ENCODE measurements around the gene PLCB4.
"Not testable (repeated sequence)": the region's sequence is repeated elsewhere in the genome, so short reads cannot be mapped to it uniquely, and the experiment has no call there.

The PLCB4 gene

DNA sequence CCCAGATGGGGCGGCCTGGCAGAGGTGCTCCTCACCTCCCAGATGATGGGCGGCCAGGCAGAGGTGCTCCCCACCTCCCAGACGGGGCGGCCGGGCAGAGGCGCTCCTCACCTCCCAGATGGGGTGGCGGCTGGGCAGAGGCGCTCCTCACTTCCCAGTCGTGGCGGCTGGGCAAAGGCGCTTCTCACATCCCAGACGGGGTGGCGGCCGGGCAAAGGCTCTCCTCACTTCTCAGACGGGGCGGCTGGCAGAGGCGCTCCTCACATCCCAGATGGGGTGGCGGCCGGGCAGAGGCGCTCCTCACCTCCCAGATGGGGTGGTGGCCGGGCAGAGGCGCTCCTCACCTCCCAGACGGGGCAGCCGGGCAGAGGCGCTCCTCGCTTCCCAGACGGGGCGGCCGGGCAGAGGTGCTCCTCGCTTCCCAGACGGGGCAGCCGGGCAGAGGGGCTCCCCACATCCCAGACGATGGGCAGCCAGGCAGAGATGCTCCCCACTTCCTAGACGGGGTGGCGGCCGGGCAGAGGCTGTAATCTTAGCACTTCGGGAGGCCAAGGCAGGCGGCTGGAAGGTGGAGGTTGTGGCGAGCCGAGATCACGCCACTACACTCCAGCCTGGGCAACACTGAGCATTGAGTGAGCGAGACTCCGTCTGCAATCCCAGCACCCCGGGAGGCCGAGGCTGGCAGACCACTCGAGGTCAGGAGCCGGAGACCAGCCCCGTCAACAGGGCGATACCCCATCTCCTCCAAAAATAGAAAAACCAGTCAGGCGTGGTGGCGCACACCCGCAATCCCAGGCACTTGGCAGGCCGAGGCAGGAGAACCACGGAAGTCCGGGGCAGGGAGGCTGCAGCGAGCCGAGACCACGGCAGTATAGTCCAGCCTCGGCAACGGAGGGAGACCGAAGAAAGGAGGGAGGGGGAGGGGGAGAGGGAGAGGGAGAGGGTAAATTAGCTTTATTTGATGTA lies 316.7 kb downstream of the PLCB4 start:
- H3K4me3 Mint-ChIP-seq, H3K27me3 Mint-ChIP-seq, ATAC-seq, H3K27ac Mint-ChIP-seq, H3K4me1 Mint-ChIP-seq, H3K36me3 Mint-ChIP-seq, H3K9me3 Mint-ChIP-seq: not testable (repeated sequence)

DNA sequence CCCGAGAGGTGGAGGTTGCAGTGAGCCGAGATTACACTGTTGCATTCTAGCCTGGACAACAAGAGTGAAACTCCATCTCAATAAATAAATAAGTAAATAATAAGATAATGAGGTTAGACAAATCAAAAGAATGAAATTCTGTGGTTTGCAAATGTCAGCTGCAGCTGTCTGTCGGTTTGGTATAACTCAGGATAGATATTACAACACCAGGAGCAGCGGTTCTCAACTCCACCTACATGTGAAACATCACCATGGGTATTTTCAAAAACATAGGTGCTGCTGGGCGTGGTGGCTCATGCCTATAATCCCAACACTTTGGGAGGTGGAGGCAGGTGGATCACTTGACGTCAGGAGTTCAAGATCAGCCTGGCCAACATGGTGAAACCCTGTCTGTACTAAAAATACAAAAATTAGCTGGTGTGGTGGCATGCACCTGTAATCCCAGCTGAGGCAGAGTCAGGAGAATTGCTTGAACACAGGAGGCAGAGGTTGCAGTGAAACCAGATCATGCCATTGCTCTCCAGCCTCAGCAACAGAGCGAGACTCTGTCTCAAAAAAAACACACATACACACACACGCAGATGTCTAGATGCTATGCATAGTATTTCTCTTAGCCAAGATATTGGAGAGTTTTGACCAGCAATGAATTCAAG lies 319.4 kb downstream of the PLCB4 start:
- no peak for ATAC-seq
- Mint-ChIP-seq H3K4me1 (no peaks in the 10 kb centered on the region), H3K27ac (no peak overlapping the region), H3K27me3 (peaks cover 8% of the 10 kb centered on the region), H3K9me3 (no peaks in the 10 kb centered on the region), H3K36me3 (no peaks in the 10 kb centered on the region), H3K4me3 (no peak overlapping the region)

DNA sequence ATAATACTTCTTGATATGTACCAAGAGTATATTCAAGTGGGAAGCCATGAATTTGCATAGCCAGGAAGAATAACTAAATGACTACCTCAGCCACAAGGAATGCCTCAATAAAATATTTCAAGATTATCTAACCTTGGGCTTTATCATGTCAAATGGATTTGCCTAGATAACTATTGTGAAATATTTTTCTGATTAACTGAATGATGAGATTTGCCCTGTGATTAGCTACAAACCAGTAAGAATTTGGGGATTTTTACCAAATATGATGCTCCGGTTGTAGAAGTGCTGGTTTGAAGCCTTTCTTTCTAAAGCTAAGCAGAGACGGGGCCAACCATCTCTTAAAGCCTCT lies 319.9 kb downstream of the PLCB4 start:
- H3K27me3 Mint-ChIP-seq: peaks cover 8% of the 10 kb centered on the region
- no peak overlapping the region for H3K27ac Mint-ChIP-seq
- no peak for ATAC-seq
- no peaks in the 10 kb centered on the region for H3K4me1 Mint-ChIP-seq
- no peak overlapping the region for H3K4me3 Mint-ChIP-seq
- H3K36me3 Mint-ChIP-seq: no peaks in the 10 kb centered on the region
- no peaks in the 10 kb centered on the region for H3K9me3 Mint-ChIP-seq

DNA sequence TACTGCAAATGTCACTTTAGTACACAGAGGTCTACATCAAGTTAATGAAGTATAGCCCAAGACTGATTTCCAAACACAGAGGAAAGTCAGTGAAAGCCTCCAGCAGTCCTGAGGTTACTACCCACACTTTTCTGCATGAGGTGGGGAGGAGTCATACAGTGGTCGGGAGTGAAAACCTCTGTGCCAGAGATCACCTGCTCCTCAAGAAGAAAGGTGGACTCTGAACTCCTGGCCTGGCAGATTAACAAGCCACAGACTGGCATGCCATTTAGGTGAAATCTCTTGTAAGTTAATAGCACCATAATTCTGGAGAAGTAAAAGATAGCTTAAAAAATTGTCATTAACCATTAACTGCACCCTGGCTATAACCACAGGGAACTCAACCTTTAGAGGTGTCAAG lies 320.5 kb downstream of the PLCB4 start:
- Mint-ChIP-seq H3K36me3 (no peaks in the 10 kb centered on the region), H3K4me1 (no peaks in the 10 kb centered on the region), H3K4me3 (no peak overlapping the region), H3K27me3 (peaks cover 8% of the 10 kb centered on the region), H3K27ac (no peak overlapping the region), H3K9me3 (no peaks in the 10 kb centered on the region)
- no peak for ATAC-seq

DNA sequence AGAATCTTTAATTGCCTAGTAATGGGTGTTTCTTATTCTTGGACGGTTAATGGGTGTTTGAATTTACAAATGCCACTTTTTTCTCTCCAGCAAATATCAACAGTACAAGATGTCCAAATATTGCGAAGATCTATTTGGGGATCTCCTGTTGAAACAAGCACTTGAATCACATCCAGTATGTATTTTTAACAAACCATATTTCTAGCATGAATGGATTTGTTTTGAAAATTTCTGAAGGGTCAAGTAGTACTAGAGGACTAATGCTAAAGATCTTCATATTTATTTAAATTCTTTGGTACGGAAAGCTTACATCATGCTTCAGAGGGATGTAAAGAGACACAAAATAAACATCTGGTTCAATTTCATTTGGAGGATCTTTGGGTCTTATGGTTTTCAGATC lies 321.6 kb downstream of the PLCB4 start:
- Mint-ChIP-seq H3K4me1 (no peaks in the 10 kb centered on the region), H3K4me3 (no peak overlapping the region), H3K36me3 (no peaks in the 10 kb centered on the region), H3K9me3 (no peaks in the 10 kb centered on the region), H3K27me3 (peaks cover 8% of the 10 kb centered on the region), H3K27ac (no peak overlapping the region)
- no peak for ATAC-seq

DNA sequence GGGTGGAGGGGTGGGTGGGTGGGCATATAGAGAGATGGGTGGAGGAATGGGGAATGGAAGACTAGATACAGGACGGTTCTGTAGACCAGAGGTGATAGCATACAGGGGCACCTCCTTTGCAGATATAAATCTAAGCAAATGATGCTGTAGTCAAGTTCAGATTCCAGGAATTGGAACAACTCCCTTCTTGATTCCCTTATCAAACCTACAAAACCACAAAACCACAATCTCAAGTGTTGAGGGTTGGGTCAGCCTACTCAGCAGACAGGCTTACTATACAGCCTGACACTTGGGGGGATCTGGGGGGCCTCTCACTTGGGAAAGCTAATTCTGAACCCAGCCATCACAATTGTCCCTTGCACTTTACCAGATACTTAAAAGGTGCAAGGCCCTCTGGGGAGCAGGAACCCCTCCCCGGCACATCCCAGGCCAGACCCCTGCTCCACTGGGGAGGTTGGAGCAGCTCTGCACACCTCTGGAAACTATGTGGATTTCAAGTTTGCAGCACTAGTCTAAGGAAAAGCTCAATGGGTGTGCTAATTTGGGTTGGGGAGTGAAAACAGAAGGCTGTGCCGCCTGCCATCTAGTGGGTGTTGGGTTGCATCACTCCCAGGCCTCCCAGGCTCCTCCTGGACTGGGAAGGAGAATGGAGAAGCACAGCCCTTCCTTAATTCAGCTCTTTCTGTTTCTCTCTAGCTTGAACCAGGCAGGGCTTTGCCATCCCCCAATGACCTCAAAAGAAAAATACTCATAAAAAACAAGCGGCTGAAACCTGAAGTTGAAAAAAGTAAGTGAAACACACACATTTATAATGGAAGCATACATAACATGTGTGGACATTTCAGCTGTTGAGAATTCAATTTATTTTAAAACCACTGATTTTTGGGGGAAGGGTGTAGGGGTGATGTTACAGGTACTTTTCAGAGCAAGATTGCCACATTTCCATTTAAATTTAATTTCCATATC lies 324.3 kb downstream of the PLCB4 start:
- Mint-ChIP-seq H3K9me3 (no peaks in the 10 kb centered on the region), H3K4me1 (peaks cover 5% of the 10 kb centered on the region), H3K36me3 (no peaks in the 10 kb centered on the region), H3K4me3 (no peak overlapping the region), H3K27ac (no peak overlapping the region), H3K27me3 (peaks cover 8% of the 10 kb centered on the region)
- no peak for ATAC-seq

DNA sequence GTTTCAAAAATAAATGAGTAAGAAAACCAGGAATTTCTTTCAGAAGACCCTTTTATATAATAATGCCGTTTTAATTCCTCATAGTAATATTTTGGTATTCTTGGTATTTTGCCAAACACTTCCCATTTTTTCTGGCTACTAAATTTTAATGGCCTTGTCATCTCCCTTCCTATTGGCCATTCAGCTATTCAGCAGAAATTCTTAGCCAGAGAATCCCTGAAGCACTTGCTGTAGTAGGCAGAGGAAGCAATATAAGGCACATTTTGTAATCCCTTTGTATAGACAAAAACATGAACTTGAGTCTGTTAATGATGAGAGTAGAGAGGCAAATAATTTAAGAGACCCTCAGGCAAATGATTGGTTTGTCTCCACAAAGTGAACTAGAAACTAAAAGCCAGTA lies 327.1 kb downstream of the PLCB4 start:
- Mint-ChIP-seq H3K27me3 (peaks cover 8% of the 10 kb centered on the region), H3K36me3 (no peaks in the 10 kb centered on the region), H3K9me3 (no peaks in the 10 kb centered on the region), H3K4me3 (no peak overlapping the region), H3K27ac (no peak overlapping the region), H3K4me1 (peaks cover 5% of the 10 kb centered on the region)
- no peak for ATAC-seq

DNA sequence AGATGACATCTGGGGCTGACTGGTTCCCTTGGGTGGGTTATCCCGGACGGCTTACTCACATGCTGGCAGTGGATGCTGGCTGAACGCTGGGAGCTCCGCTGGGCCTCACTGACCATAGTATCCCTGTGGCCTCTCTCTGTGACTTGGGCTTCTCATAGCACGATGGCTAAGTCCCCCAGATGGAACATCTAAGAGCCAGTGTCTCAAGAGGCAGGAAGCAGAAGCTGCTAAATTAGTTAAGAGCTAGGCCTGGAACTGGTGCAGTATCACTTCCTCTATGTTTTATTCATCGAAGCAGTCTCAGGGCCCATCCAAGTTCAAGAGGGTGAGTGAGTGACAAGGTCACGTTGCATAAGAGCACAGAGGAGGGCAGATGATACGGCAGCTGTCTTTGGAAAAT lies 329.0 kb downstream of the PLCB4 start:
- no peaks in the 10 kb centered on the region for H3K9me3 Mint-ChIP-seq
- no peaks in the 10 kb centered on the region for H3K27me3 Mint-ChIP-seq
- H3K4me1 Mint-ChIP-seq: peaks cover 5% of the 10 kb centered on the region
- ATAC-seq: peak; percentile 85
- no peaks in the 10 kb centered on the region for H3K36me3 Mint-ChIP-seq
- H3K27ac Mint-ChIP-seq: no peak overlapping the region
- no peak overlapping the region for H3K4me3 Mint-ChIP-seq

DNA sequence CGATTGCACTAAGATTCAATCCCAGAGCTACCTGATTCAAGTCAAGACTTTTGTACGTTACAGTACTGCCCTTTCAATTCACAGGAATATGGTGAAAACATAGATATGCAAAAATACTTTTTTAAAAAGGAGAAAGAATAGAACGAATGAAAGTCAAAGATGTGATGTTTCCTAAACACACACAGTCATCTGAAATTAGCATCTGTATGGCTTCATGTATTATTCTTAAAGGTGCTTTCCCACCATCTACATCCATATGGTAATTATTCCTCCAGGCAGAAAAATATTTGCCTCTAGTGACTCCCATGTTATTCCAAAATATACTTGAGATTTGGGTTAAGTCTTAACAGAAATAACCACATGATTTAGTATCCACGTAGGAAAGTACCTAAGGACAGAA lies 330.0 kb downstream of the PLCB4 start:
- Mint-ChIP-seq H3K36me3 (no peaks in the 10 kb centered on the region), H3K4me3 (no peak overlapping the region), H3K4me1 (peaks cover 5% of the 10 kb centered on the region), H3K27me3 (no peaks in the 10 kb centered on the region), H3K9me3 (no peaks in the 10 kb centered on the region), H3K27ac (no peak overlapping the region)
- ATAC-seq: no peak

DNA sequence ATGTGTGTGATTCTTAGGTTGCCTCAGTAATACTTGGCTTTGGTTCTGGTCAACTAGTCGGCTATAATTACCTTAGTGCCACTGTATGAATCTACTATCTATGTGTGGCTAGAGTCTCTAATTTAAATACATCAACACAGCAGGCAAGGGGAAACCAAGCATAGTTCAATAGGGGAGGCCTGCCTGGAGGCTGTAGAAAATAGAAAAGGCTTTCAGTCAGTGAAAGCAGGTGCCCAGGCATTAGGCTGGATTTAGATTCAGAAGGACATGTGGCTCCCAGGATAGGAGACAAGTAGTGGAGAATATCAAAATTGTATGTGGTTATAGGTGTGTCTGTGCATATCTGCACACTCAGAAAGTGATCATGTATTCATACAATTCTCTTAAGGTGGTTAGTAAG lies 330.4 kb downstream of the PLCB4 start:
- ATAC-seq: no peak
- H3K27ac Mint-ChIP-seq: no peak overlapping the region
- H3K27me3 Mint-ChIP-seq: no peaks in the 10 kb centered on the region
- H3K9me3 Mint-ChIP-seq: no peaks in the 10 kb centered on the region
- peaks cover 5% of the 10 kb centered on the region for H3K4me1 Mint-ChIP-seq
- H3K36me3 Mint-ChIP-seq: no peaks in the 10 kb centered on the region
- H3K4me3 Mint-ChIP-seq: no peak overlapping the region

DNA sequence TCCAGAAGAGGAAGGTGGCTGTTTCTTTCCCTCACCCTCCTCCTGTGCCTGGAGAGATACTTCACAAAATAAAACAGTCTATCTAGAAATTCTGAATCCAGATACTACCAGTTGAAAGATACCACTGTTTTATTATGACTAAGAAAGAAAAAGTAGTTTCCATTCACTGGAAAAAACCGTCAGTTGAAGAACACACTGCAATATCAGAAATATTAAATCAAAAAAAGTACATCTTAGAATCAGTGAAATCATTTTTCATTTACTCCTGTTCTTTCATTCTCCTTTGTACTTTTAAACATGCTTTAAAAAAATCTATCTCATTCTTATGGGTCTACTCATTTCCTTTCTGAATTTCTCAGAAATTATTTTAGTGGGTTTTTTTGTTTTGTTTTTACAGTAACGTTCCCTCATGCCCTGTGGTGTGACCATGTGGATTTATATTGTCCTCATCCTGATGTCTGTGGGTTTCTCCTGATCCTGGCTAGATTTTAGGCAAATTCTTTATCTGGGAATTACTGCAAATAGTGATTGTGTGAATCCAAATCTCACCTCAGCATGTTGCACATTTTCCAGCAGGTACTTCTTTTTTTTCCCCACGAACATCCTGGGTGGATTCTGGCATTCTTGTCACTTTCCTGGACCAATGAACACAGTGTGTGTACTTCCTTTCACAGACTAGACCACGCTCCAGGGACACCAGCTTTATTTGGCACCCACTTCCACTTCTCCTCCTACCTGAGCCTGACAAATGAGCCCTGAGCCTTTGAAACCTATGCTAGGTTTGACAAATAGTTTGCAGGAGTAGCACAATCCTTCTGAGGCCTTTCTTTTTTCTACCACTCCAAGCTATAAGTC lies 331.5 kb downstream of the PLCB4 start:
- H3K4me1 Mint-ChIP-seq: peaks cover 5% of the 10 kb centered on the region
- no peak overlapping the region for H3K27ac Mint-ChIP-seq
- no peaks in the 10 kb centered on the region for H3K27me3 Mint-ChIP-seq
- H3K36me3 Mint-ChIP-seq: no peaks in the 10 kb centered on the region
- H3K9me3 Mint-ChIP-seq: no peaks in the 10 kb centered on the region
- ATAC-seq: no peak
- no peak overlapping the region for H3K4me3 Mint-ChIP-seq

DNA sequence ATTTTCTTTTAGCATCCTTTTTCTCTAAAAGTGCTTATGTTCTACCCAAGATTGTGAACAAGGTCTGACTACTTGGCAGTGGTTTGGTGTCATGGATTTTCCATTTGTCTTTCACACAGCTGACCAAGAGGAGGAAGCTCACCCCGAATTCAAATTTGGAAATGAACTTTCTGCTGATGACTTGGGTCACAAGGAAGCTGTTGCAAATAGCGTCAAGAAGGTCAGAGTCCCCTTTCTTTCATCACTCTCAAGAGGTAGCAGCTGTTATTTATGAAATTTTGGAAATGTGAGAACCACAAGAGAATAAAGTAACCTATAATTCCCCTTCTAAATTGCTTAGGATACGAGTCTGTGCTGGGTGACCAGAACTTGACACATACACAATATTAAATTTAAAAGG lies 332.5 kb downstream of the PLCB4 start:
- H3K27ac Mint-ChIP-seq: no peak overlapping the region
- peaks cover 5% of the 10 kb centered on the region for H3K4me1 Mint-ChIP-seq
- H3K4me3 Mint-ChIP-seq: no peak overlapping the region
- ATAC-seq: no peak
- H3K9me3 Mint-ChIP-seq: no peaks in the 10 kb centered on the region
- H3K36me3 Mint-ChIP-seq: no peaks in the 10 kb centered on the region
- H3K27me3 Mint-ChIP-seq: no peaks in the 10 kb centered on the region

DNA sequence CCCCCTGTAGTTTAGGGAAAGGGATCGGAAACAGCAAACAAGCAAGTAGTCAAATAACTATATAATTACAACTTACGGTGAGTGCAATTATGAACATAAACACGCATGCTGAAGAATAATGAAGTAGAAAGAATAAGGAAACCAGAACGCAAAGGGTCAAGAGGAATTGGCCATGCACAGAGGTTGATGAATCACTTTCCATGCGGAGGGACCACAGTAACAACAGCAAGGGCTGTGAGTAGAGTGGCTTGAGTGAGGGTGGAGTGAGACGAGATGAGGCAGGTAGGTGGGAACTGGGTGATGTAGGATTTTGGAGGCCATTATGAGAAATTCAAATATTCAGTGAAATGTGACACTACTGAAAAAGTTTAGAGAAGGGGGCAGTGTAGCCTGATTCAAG lies 333.3 kb downstream of the PLCB4 start:
- ATAC-seq: no peak
- Mint-ChIP-seq H3K9me3 (no peaks in the 10 kb centered on the region), H3K27ac (no peak overlapping the region), H3K4me1 (peaks cover 5% of the 10 kb centered on the region), H3K27me3 (no peaks in the 10 kb centered on the region), H3K36me3 (no peaks in the 10 kb centered on the region), H3K4me3 (no peak overlapping the region)

DNA sequence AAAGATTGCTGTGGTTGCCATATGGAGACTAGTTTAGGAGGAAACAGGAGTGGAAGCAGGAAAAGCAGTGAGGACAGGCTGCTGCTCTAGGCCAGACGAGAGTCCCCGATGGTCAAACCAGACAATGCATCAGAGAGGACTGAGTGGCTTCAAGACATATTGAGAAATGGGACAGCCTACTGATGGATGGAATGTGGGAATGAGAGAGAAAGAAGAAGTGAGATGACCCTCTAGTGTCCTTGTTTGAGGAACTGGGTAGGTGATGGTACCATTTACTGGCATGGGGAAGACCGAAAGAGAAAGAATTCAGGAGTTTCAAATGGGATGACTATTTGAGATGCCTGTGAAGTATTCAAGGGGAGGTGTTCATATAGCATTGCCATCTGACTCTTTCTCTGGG lies 333.7 kb downstream of the PLCB4 start:
- peaks cover 5% of the 10 kb centered on the region for H3K4me1 Mint-ChIP-seq
- no peak overlapping the region for H3K27ac Mint-ChIP-seq

More for the DNA sequence above, 333.7 kb downstream of the PLCB4 start:
- H3K9me3 Mint-ChIP-seq: no peaks in the 10 kb centered on the region
- no peaks in the 10 kb centered on the region for H3K36me3 Mint-ChIP-seq
- H3K27me3 Mint-ChIP-seq: no peaks in the 10 kb centered on the region
- no peak overlapping the region for H3K4me3 Mint-ChIP-seq
- ATAC-seq: no peak
